ENCODE measurements around the gene RBM18.

- no peak for TF ChIP-seq CTCF (IDR thresholded peaks at IDR 0.05)
- no peak for TF ChIP-seq POLR2A (IDR thresholded peaks at IDR 0.05)
Observed at GRCh38 chr9:122287214-122287720, 22.6 kb upstream of the RBM18 start.
